ENCODE data around the gene RGS7. TPM values are rescaled to one million over a fixed set of nuclear protein-coding genes. Genes with fewer than 3 reads are reported as not detected.

Gene RGS7
- total RNA-seq, 3 donors from 2014 or later (not counting 1 experiment from before 2014, with no cell fraction given) = not detected

DNA sequence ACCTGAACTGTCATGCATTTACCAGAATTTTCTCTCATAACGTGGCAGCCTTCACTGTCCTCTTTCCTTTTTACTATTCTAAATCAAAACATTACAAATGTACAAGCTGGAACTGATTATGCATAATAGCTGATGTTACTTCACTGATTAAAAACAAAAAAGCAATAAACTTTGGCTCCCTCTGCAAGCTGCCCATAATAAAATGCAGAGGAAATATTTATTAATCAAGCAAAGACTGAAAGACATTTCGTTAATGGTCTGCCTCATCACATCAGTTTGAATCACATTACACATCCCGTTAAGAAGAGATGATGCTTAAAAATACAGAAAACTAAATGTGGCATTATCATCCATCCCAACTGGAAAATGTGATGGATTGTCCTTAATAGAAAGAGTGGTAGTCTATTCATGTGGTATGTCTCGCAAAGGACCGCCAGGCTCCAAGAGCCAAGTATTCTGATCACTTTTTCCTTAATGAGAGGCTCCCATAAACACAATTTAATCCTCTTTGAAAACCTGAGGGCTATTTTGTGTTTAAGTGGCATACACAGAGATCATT, 225.3 kb downstream of the RGS7 start:
- 82% methylated on average over 3 of the region's 5 CpGs for WGBS (ENCODE audit: insufficient coverage)
- peaks cover 4 to 6% of the 10 kb centered on the region in 2 donors for H3K9me3 Mint-ChIP-seq
- H3K4me1 ChIP-seq (ENCODE audit: control insufficient read depth, insufficient read depth, low read length) = no peaks in the 10 kb centered on the region
- H3K27me3 ChIP-seq (ENCODE audit: control insufficient read depth, insufficient read depth, low read length) = no peaks in the 10 kb centered on the region
- H3K27ac Mint-ChIP-seq = no peak overlapping the region
- H3K9me3 ChIP-seq (ENCODE audit: control insufficient read depth, insufficient read depth, low read length) = no peaks in the 10 kb centered on the region
- H3K4me3 Mint-ChIP-seq = no peak overlapping the region
- H3K27me3 Mint-ChIP-seq (ENCODE audit: low read depth in 2 of 2) = no peaks in the 10 kb centered on the region
- H3K4me3 ChIP-seq (ENCODE audit: low read length) = no peak overlapping the region
- DNase-seq (no peak), ATAC-seq (no peak)
- H3K27ac ChIP-seq (ENCODE audit: low read length) = no peak overlapping the region
- H3K4me1 Mint-ChIP-seq = no peaks in the 10 kb centered on the region
- H3K36me3 ChIP-seq (ENCODE audit: control insufficient read depth, insufficient read depth, low read length) = no peaks in the 10 kb centered on the region
- no peak for TF ChIP-seq CTCF (IDR thresholded peaks at IDR 0.05)
- H3K36me3 Mint-ChIP-seq = no peaks in the 10 kb centered on the region
- intact Hi-C loops (cut with micrococcal nuclease) = no loop called here

DNA sequence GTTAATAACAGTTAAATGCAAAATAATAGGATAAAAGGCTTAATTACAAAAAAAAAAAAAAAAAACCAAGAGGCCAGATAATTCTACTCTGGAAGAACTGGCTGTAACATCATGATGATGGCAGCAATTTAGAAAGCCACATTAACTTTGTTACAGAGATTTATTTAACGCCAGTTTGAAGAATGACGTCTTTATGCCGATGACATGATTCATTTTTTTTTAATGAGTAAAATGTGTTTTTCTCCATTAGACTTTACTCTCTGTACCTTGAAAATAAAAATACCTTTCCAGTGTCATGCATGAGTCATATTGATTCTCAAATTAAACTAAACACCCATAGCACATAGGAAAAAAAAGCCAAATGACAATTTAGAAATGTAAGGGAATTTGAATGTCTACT, 226.1 kb downstream of the RGS7 start:
- Mint-ChIP-seq H3K27me3 (ENCODE audit: low read depth in 2 of 2) (no peaks in the 10 kb centered on the region), H3K4me3 (no peak overlapping the region), H3K4me1 (no peaks in the 10 kb centered on the region), H3K9me3 (peaks cover 4 to 6% of the 10 kb centered on the region in 2 donors), H3K36me3 (no peaks in the 10 kb centered on the region), H3K27ac (no peak overlapping the region)
- no peaks in the 10 kb centered on the region for H3K36me3 ChIP-seq (ENCODE audit: control insufficient read depth, insufficient read depth, low read length)
- H3K27ac ChIP-seq (ENCODE audit: low read length) = no peak overlapping the region
- H3K9me3 ChIP-seq (ENCODE audit: control insufficient read depth, insufficient read depth, low read length) = no peaks in the 10 kb centered on the region
- DNase-seq (no peak), ATAC-seq (no peak)
- H3K4me3 ChIP-seq (ENCODE audit: low read length) = no peak overlapping the region
- WGBS (ENCODE audit: insufficient coverage) = no CpG with 5 or more reads among the region's 3 CpGs
- no peaks in the 10 kb centered on the region for H3K27me3 ChIP-seq (ENCODE audit: control insufficient read depth, insufficient read depth, low read length)
- no peaks in the 10 kb centered on the region for H3K4me1 ChIP-seq (ENCODE audit: control insufficient read depth, insufficient read depth, low read length)
- no peak for TF ChIP-seq CTCF (IDR thresholded peaks at IDR 0.05)
- intact Hi-C loops (cut with micrococcal nuclease) = no loop called here

DNA sequence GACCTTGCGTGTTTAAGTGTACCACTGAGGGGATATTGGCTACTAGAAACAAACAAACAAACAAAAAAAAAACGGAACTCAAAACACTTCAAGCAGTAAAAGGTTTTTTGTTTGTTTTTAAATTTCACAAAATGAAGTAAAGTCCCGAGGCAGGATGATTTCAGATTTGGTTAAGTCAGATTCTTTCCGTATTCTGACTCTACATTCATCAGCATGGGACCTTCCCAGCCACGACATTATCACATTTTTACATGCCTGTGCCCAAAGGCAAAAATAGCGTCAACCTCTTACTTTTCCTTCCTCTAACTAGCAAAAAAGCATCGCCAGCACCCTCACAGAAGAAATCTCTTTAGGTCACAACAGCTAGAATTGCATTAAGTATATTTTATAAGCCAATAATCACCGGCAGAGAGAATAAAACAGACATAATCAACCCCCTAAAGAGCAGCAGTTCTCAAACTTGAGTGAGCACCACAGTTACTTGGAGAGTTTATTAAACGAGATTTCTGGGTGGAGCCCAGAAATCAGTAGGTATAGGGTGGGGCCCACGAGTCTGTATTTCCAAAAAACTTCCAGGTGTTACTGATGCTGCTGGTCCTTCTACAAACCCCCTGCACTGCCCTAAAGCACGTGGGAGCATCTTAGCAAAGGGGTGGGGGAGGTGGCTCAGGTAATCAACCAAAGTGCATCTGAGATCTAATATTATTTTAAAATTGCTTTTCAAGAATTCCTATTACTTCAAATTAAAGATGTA, 227.6 kb downstream of the RGS7 start:
- Mint-ChIP-seq H3K9me3 (peaks cover 3 to 4% of the 10 kb centered on the region in 2 donors), H3K27me3 (ENCODE audit: low read depth in 2 of 2) (no peaks in the 10 kb centered on the region), H3K4me3 (no peak overlapping the region), H3K36me3 (no peaks in the 10 kb centered on the region), H3K4me1 (no peaks in the 10 kb centered on the region), H3K27ac (no peak overlapping the region)
- ATAC-seq (no peak), DNase-seq (no peak)
- H3K27ac ChIP-seq (ENCODE audit: low read length) = no peak overlapping the region
- no peaks in the 10 kb centered on the region for H3K9me3 ChIP-seq (ENCODE audit: control insufficient read depth, insufficient read depth, low read length)
- H3K4me3 ChIP-seq (ENCODE audit: low read length) = no peak overlapping the region
- H3K4me1 ChIP-seq (ENCODE audit: control insufficient read depth, insufficient read depth, low read length) = no peaks in the 10 kb centered on the region
- no peak for TF ChIP-seq CTCF (IDR thresholded peaks at IDR 0.05)
- no peaks in the 10 kb centered on the region for H3K36me3 ChIP-seq (ENCODE audit: control insufficient read depth, insufficient read depth, low read length)
- H3K27me3 ChIP-seq (ENCODE audit: control insufficient read depth, insufficient read depth, low read length) = no peaks in the 10 kb centered on the region
- intact Hi-C loops (cut with micrococcal nuclease) = no loop called here
- 57% methylated on average over 11 of the region's 11 CpGs for WGBS (ENCODE audit: insufficient coverage)

Measured in natural killer cell (primary cell).